Measurements from ENCODE around the gene SEC31A.
"Not testable (repeated sequence)": the region's sequence is repeated elsewhere in the genome, so short reads cannot be mapped to it uniquely, and the experiment has no call there.

The SEC31A gene

DNA sequence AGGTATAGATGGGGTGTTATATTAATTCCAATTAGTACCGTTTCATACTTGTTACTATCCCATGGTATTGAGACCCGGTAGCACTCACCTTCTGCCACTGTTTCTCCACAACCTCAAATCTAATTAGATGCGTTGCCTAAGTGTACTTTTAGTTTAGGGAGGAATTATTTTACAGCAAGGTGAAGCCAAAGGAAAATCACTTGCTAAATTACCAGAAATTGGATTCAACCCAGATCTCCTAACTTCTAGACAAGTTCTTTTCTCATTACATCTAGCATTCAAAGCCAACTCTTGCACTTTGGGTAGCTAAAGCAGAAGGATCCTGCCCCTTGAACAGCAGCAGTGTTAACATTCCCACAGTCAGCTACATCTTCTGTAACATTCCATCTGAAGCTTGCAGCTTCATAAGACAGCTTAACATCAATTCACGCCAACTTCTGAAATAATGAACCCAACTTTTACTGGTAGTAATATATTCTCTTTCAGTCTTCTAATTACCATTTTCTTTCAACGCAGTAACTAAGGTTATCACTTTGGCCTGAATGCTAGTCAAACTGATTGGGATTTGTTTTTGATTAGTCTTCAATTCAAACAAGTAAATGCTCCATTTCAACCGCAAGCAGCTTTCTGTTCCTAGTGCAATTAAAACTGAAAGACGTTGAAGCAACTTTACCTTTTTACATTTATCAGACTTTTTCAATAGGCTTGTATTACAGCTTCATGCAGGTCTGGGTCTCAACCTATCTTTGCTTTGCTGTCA is 934 bp upstream of the SEC31A start:
- no peak for DNase-seq

DNA sequence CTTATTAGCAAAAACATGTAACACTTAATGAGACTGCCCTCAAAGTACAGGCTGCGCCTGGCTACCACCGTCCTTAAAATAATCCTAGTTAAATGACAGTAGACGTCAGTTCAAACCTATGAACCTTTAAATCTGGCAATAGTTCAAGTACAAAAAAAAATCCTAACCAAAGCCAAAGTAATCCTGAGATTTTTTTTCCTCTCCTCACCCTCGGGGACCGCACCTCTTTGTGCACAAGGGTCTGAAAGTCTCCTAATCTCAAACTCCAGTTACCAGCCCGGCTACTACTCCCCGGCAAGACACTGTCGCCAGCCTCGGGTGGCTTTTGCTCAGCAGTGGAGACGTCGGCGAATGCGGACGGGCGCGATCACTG is 439 bp downstream of the SEC31A start:
- no peak for DNase-seq

DNA sequence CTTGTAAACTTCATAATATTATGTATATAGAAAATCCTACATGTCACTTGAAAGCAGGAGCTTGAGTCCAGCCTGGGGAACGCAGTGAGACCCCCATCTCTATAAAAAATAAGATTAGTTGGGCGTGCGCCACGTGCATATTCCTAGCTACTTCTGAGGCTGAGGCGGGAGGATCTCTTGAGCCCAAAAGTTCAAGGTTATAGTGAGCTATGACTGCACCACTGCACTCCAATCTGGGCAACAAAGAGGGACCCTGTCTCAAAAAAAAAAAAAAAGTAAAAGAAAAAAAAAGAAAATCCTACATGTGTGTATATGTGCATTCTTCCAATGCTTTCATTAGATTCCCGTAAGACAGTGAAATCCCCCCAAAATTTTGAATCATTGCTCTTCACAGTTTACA is 1.7 kb downstream of the SEC31A start:
- no peak for DNase-seq

DNA sequence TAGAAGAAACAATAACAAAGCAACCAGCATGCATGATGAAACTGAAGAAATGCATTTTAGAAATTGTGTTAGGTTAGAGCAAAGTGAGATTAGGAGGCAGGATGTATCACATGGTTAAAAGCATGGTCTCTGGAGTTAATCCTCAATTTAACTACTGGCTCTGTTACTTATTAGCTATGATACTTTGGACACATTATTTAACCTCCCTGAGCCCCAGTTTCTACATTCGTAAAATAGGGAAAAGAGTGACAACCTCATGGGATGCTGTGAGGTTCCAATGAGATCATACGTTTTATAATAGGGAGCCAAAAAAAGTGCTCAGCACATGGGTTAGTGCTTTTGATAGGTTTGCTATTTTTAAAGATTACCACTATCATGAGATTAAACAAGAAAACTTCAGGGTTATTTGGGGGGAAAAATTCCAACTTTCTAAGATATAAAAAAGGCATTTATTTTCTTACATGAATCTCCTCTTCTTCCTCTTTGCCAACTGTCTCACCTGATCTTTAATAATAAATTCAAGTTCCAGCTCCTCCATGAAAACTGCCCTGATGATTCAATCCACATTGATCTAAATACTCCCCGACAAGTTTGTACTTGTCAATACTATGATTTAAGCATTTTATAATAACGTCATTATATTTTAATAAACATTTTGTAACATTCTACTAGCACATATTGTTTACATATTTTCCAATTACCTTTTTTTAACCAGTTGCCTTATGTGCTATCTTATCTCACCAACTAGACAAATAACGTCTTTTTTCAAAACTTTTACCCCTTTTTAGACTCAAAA is 4.6 kb downstream of the SEC31A start:
- DNase-seq: no peak

- no peak for DNase-seq
These were observed 5.5 kb downstream of the SEC31A start for GRCh38 chr4:82885410-82885809.

GRCh38 chr4:82868572-82868971 is 22.4 kb downstream of the SEC31A start:
- DNase-seq: no peak

- no peak for DNase-seq
These were observed 24.1 kb downstream of the SEC31A start for GRCh38 chr4:82866706-82867385.

DNA sequence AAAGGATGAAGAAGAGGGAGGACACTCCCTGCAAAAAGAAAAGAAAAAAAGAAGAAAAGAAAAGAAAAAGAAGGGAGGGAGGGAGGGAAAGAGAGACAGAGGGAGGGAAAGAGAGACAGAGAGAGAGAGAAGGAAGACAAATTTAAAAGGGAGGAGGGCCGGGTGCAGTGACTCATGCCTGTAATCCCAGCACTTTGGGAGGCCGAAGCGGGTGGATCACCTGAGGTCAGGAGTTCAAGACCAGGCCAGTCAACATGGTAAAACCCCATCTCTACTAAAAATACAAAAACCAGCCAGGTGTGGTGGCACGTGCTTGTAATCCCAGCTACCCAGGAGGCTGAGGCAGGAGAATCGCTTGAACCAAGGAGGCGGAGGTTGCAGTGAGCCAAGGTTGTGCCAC is 24.9 kb downstream of the SEC31A start:
- DNase-seq: not testable (repeated sequence)

GRCh38 chr4:82865592-82865991 is 25.4 kb downstream of the SEC31A start:
- peak in 1 of 2 donors; percentile 90 for DNase-seq

- DNase-seq: no peak
These were observed 26.5 kb downstream of the SEC31A start for GRCh38 chr4:82864336-82864979.

DNA sequence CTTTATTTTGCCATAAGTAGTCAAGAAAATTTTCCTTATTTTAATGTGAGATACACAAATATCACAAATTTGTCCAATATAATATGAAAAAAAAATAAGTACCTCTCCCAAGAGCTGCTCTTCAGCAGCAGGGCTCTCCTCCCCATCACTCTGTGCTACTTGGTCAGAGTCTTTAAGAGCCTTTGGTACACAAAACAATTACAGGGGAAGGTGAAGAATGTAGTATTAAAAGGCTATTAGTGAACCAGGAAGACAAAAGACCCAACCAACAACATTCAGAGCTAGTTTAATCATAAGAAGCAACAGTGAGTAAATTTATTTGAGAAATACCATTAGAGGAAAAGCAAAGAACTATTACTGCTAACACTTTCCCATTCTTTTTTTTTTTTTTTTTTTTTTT is 29.4 kb downstream of the SEC31A start:
- no peak for DNase-seq

DNA sequence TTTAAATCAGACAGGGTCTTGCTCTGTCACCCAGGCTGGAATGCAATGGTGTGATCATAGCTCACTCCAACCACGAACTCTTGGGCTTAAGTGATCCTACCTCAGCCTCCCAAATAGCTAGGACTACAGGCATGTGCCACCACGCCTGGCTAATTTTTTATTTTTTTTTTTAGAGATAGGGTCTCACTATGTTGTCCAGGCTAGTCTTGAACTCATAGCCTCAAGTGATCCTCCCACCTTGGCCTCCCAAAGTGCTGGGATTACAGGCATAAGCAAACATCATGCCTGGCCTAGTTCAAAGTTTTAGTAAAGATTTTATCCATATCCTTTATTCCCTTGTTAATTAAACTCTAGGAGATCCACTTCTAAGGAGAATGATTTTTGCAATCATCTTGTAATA is 30.5 kb downstream of the SEC31A start:
- DNase-seq: not testable (repeated sequence)

DNA sequence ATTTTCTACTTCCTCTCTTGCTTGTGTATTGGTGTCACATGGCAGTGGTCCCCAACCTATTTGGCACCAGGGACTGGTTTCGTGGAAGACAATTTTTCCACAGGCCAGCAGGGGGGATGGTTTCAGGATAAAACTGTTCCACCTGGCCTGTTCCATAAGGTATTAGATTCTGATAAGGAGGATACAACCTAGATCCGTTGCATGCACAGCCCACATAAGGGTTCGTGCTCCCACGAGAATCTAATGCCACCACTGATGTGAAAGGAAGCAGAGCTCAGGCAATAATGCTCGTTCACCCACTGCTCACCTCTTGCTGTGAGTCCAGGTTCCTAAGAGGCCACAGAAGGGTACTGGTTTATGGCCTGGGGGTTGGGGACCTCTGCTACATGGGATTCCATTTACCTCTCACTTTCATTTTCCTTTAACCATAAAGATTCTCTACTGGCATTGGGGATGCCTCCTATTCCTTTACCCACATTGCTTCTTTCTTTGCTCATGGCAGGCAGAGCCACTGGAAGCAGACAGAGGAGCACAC is 38.1 kb downstream of the SEC31A start:
- DNase-seq: no peak

DNA sequence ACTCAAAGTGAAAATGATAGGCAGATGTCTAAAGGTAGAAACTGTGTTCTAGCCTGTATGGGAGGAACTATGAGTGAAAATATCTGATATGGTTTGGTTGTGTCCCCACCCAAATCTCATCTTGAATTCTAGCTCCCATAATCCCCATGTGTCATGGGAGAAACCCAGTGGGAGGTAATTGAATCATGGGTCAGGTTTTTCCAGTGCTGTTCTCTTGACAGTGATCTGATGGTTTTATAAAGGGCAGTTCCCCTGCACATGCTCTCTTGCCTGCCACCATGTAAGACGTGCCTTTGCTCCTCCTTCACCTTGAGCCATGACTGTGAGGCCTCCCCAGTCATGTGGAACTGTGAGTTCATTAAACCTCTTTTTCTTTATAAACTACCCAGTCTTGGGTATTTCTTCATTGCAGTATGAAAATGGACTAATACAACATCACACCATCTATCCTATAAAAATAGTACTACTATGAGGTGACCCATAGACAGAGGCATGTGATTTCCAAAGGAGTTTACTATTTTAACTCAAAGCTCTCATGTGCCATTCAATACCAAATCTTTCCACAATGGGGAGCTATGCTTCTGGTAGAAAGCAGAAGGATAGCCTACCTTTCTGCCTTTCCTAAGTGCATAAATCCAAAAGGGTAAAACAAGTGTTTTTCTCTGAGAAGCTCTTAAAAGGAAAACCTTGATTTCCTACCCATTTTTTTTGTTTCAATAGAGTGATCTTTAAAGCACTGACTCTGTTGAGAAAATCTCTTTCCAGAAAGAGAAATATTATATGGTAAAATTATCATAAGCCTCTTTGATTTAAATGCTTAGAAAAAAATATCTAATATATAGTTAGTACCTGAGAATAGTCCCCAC is 38.8 kb downstream of the SEC31A start:
- DNase-seq: peak in 1 of 2 donors; percentile 3

DNA sequence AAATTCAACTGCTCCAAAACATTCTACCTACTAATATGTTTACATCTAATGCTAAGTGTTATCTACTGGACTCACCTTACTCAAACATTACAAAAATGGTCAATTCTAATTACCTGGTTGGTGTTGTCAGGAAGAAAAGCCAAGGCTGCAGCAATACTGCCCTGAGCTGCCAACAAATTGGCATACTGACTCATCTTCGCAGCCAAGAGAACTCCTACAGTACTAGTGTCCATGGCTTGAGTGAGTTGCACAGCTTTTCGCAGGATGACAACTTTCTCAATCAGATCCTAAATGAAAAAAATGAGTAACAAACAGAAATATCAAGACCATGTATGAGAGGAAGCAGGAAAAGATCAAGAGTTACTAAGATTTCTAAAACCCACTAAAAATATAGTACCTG is 39.6 kb downstream of the SEC31A start:
- no peak for DNase-seq

DNA sequence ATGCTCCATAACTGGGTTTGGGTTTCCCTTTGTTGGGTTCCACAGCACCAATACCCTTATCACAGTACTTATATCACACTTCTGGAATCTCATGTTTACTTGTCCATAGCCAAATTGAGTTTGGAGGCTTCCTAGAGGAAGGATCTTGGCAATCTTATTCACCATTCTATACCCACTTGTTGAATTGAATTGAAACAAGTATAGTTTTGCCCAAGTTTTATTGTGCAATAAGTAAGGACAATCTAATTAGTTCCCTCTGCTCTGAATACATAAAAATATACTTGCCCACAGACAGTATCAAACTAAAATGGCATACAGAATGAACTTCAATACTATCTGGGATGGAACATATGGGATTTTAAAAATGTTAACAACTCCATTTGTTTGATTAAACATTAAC is 40.3 kb downstream of the SEC31A start:
- no peak for DNase-seq

GRCh38 chr4:82848706-82849105 is 42.2 kb downstream of the SEC31A start:
- DNase-seq: no peak

DNA sequence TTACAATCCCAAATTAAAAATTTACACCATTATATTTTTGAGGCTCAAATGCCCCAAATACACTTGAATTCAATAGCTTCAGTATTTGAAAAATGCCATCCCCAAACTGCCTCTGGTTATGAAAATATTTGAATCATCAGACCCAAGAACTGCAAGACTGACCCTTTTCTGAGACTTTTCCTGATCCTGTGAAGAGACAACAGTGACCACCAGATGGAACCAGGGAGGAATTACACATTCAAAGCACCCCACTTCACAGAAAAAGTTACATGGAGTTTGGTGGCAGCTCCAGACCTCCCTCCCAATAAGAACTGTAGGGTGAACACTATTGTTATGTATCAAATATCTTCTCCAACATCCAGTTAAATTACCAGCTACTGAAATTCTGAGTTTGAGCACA is 48.4 kb downstream of the SEC31A start:
- no peak for DNase-seq

DNA sequence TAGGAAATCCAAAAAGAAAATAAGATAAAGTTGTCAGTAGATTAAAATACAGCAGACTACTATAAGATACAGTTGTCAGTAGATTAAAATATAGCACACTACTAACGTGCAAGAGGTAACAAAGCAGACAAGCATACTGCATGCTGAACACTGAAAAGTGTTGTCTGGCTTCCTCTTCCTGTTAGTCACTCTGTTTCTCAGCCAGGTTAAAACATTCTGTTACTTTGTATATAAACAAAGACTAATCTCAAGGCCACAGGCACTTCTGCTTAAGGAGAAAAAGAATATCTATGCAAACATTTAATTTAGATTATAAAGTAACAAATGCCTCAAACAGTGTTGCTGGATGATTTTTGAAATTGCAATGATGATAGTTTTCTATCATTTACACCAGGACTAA is 51.3 kb downstream of the SEC31A start:
- DNase-seq: no peak

DNA sequence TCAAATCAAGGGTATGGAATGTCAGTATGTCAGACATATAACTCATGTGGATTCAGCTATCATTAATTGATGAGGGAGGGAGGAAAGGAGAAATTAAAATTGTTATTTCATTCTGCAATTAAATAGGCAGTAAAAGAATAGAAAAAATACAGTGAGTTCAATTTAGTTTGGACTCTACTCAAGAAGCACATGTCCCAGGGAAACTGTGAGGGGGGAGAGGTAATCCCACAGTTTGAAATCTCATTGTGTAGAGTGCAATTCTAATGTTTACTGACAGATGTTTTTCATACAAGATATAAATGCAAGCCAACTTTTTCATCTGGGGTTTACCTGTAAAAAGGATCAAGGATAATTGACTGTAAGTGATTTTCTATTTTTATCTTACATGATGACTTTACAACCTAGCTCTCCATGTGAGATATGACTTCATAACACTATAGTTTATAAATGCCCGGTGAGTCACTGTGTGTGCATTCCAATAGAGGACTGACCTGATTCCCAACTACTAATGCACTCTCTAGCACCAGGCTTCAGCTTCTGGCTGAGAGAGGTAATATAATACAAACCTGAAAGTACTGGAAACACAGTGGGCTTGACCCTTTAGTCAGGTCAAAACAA is 57.1 kb downstream of the SEC31A start:
- DNase-seq: no peak

- DNase-seq: not testable (repeated sequence)
These were observed 57.9 kb downstream of the SEC31A start for GRCh38 chr4:82833060-82833459.

DNA sequence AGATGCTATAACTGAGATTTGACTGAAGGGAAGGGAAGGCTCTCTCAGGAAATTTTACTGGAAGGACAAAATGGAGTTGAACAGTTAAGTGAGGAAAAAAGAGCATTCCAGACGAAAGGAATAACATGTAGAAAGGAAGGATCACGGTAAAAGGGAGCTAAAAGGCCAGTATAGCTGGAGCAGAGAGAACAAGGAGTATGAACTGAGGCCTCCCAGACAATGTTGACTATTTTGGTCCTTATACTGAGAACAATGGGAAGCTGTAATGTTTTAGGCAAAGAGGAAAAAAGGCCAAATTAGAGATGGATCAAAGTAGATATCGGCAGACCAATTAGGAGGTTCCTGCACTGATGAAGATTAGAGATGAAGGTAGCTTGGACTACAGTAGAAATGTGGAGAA is 65.5 kb downstream of the SEC31A start:
- no peak for DNase-seq

Data from bone marrow (tissue), 2 donors.